GM10266 (cell line): ENCODE measurements around the gene DMD.

Experiments
- DNase-seq: peaks from one replicate; pipeline ENCODE4 v3.0.0; 2012; ENCODE audit errors: extremely low spot score
- CTCF ChIP-seq: IDR thresholded peaks from 2 replicates; pipeline ENCODE4 v1.5.1; 2012; ENCODE audit warnings: mild to moderate bottlenecking, low read depth; ENCODE audit not compliant: control insufficient read depth, insufficient read depth; ENCODE audit errors: missing control alignments

Gene DMD

GRCh38 chrX:32139476-32139875 lies 1071.9 kb downstream of the DMD start:
- no peak for TF ChIP-seq CTCF
- no peak for DNase-seq

GRCh38 chrX:32137525-32137924 lies 1073.8 kb downstream of the DMD start:
- DNase-seq = no peak

GRCh38 chrX:32126997-32127396 lies 1084.4 kb downstream of the DMD start:
- TF ChIP-seq CTCF = no peak
- no peak for DNase-seq

More at GRCh38 chrX:32137525-32137924, 1073.8 kb downstream of the DMD start:
- no peak for TF ChIP-seq CTCF

- TF ChIP-seq CTCF = no peak
- DNase-seq = no peak
Measured at GRCh38 chrX:32118832-32119231, 1092.5 kb downstream of the DMD start.

GRCh38 chrX:32116047-32116446 lies 1095.3 kb downstream of the DMD start:
- DNase-seq = no peak
- no peak for TF ChIP-seq CTCF

GRCh38 chrX:32087663-32088062 lies 1123.7 kb downstream of the DMD start:
- no peak for TF ChIP-seq CTCF
- no peak for DNase-seq

- no peak for DNase-seq
- no peak for TF ChIP-seq CTCF
Measured at GRCh38 chrX:32084757-32085156, 1126.6 kb downstream of the DMD start.
